Measurements from ENCODE around the gene STX1A.
"Not testable (repeated sequence)": the region's sequence is repeated elsewhere in the genome, so short reads cannot be mapped to it uniquely, and the experiment has no call there.

The STX1A gene

DNA sequence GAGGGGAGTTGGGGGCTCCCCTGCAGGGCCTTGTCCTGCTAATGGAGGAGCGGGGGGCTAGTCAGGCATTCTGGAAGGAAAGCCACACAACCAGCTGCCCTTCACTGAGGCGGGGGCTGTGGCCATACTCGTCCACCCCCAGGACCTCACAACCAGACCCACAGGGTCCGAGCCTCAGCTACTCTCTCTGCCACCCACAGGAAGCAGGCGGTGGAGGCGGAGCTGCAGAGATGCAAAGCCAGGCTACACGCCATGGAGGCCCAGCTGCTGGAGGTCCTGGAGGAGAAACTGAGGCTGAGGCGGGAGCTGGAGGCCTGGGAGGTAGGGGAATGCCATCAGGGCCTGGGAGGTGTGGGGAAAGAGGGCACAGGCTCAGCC is 16.0 kb upstream of the STX1A start:
- DNase-seq, result no peak

DNA sequence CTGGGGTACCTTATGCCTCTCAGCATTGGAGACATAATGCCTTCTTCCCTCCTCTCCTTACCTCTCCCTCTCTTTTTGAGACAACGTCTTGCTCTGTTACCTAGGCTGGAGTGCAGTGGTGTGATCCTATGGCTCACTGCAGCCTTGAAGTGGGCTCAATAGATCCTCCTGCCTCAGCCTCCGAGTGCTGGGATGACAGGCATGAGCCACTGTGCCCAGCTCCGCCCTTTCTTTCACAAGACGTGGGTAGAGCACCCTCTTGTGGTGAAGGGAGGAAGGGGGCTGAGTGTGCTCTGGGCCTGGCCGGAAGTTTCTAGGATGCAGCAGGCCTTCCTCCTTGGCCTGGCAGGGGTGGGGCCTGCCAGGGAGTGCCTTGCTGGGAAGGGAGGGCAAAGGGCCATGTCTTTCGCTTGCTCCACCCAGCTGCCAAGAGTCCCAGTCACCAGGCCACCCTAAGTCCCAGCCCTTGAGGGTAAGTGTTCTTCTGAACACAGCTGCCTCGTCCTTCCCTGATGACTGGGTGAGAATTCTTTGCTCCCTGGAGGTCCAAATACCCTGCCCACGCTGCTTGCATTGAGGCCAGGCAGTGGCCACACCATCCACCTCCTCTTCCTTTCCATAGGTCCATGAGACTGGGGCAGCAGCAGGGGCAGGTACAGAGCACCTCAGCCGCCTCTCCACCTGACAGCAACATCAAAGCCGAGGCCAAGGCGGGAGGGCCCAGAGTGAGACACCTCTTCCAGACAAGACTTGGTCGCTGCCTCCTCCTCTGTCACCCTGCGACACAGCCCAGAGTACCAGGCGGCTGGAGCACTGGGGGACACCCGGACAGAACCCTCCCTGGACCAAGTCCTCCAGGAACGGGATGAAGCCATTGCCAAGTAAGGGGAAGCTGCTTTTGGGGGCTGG is 15.4 kb upstream of the STX1A start:
- DNase-seq, result peak; percentile 97

DNA sequence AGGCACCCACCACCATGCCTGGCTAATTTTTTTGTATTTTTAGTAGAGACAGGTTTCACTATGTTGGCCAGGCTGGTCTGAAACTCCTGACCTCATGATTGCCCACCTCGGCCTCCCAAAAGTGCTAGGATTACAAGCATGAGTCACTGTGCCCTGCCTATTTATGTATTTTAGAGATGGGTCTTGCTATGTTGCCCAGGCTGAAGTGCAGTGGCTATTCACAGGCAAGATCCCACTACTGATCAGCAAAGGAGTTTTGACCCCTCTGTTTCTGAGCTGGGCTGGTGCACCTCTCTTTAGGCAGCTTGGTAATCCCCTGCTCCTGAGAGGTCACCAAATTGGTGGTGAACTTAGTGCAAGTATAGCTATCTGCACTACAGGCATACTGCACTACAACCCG is 12.9 kb upstream of the STX1A start:
- no peak for DNase-seq

DNA sequence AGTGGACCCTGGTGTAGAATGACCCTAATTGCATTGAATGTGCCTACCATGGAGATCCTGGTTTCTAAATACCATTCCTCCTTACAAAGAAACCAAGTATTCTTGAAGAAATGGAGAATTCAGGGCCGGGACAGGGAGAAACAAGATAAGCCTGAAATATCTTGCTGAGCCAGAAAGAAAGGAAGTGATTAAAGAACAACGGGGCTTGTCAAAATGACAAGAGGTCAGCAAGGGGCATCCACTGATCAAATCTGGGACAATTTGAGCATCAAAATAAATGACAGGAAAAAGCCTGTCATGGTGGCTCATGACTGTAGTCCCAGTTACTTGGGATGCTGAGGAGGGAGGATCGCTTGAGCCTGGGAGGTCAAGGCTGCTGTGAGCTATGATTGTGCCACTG is 11.0 kb upstream of the STX1A start:
- no peak for DNase-seq

DNA sequence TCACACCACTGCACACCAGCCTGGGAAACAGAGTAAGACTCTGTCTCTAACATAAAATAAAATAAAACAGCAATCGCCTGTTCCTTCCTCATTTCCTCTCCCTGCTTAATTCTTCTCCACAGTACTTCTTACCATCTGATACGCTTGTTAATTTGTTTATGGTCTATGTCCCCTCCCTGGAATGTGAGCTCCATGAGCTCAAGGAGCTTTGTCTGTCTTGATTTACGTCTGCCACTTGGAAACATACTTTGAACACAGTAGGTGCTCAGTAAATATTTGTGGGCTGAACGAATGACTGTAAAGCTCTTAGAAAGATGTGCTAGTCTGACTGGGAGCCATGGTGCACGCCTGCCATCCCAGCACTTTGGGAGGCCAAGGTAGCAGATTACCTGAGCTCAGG is 9.1 kb upstream of the STX1A start:
- no peak for DNase-seq

DNA sequence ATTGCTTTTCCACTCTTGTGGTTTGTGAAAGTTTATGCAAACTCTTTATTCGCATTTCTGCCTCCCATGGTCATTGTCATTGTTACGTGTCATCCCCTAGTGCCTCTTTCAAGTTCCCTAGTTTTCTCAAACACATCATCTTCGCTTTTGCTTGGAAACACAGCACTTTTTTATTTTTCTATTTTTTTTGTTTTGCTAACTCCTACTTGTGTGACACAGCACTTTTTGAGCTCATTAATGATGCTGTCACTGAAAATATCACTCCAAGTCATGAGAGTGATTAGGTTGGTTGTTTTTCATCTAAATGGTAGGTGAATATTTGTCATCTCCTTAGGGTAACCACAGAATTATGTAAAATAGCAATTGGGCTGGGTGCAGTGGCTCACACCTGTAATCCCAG is 8.5 kb upstream of the STX1A start:
- no peak for DNase-seq

DNA sequence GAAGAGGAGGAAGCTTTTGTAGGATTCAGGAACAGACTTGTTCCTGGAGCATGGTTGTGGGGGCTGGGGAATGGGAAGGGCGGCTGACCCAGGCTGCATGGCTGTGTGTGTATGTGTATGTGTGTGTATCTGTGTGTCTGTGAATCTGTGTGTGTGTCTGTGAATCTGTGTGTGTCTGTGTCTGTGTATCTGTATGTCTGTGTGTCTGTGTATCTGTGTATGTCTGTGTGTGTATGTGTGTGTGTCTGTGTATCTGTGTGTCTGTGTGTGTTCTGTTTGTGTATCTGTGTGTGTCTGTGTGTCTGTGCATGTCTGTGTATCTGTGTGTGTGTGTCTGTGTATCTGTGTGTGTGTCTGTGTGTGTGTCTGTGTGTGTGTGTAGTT is 6.6 kb upstream of the STX1A start:
- no peak for DNase-seq

DNA sequence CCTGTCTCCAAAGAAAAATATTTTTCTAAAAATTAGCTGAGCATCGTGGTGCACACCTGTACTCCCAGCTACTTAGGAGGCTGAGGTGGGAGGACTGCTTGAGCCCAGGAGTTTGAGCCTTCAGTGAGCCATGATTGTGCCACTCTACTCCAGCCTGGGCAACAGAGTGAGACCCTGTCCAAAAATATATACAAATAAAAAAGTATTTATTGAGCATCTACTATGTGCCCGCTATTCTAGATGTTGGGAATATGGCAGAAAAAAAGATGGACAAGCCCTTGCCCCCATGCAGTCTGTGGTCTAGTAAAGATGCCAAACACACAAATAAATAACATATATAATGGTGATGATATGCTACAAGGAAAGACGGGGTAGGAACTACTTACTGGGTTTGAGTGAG is 4.3 kb upstream of the STX1A start:
- DNase-seq, result no peak

DNA sequence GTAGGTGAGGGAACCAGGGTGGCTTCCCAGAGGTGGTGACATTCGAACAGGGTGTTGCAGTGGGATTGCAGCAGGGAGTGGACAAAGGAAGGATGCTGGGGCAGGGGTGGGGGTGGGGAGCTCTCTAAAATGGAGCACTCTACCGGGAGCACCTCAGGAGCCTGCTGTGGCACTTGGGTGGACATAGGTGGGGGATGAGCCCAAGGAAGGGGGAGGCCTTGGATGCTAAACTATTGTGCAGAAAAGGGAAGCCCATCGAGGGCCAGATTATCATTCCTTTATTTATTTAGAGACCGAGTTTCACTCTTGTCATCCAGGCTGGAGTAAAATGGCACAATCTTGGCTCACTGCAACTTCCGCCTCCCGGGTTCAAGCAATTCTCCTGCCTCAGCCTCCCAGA is 3.3 kb upstream of the STX1A start:
- no peak for DNase-seq

DNA sequence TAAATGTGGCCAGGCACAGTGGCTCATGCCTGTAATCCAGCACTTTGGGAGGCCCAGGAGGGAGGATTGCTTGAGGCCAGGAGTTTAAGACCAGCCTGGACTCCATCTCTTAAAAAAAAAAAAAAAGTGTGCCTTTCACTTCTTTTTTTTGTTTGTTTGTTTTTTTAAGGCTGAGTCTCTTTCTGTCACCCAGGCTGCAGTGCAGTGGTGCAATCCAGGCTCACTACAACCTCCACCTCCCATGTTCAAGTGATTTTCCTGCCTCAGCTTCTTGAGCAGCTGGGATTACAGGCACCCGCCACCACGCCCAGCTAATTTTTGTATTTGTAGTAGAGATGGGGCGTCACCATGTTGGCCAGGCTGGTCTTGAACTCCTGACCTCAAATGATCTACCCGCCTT is 2.7 kb upstream of the STX1A start:
- not testable (repeated sequence) for DNase-seq

DNA sequence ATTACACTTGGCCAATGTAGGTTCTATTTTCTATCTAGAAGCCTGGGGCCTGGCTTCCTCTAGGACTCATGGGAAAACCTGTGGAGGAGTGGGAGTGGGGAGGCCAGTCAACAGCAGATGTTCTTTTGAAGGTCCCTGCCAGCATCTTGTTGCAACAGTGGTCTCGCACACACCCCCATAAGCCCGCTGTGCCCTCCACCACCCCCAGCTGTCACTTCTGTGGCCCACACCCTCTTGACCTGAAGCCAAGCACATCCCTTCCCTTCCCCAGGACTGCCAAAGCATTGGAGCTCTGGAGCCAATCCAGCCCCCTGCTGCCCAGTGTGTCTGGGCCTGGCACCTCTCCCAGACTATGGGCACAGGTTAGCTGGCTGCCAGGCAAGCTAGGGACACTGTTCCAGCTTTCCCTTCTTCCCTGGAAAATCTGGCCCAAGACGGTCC is 1.9 kb upstream of the STX1A start:
- no peak for DNase-seq

DNA sequence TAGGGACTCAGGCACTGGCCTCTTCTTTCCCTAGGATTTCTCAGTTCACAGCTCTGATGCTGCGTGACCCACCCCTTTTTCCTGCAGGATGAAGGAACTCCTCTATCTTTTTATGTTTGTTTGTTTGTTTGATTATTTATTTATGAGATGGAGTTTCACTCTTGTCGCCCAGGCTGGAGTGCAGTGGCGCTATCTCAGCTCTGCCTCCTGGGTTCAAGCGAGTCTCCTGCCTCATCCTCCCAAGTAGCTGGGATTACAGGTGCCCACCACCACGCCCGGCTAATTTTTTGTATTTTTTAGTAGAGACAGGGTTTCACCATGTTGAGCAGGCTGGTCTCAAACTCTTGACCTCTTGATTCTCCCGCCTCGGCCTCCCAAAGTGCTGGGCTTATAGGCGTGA is 974 bp upstream of the STX1A start:
- DNase-seq, result not testable (repeated sequence)

DNA sequence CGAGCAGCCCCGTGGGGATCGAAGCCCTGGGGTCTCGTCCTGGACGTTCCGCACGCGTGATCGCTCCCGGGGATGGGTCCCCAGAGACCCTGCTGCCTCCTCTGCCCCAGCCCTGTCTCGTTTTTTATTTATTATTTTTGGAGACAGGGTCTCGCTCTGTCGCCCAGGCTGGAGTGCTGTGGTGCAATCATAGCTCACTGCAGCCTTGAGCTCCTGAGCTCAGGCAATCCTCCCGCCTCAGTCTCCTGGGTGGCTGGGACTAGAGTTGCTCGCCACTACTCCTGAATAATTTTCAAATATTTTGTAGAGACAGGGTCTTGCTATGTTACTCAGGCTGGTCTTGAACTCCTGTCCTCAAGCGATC is 319 bp upstream of the STX1A start:
- DNase-seq, result no peak

DNA sequence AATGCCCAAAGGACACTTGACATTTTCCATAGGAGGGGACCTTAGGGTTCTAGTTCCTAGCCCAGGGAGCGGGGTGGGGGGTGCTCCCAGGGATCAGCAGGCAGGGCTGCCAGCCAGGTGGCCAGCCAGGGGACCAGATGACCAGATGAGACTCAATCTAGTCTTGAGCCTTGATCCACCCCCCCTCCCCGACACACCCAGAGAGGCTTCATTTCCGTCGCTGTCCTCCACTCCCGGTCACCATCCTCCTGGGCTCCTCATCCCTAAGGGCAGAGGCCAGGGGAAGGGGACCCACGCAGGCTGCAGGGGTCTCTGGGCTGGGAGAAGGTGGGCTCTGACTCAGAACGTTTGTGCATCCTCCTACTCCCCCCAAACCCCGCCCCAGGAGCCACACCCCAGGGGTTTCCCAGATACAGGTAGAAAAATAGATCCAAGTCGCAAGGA is 1.0 kb downstream of the STX1A start:
- peak; percentile 60 for DNase-seq

DNA sequence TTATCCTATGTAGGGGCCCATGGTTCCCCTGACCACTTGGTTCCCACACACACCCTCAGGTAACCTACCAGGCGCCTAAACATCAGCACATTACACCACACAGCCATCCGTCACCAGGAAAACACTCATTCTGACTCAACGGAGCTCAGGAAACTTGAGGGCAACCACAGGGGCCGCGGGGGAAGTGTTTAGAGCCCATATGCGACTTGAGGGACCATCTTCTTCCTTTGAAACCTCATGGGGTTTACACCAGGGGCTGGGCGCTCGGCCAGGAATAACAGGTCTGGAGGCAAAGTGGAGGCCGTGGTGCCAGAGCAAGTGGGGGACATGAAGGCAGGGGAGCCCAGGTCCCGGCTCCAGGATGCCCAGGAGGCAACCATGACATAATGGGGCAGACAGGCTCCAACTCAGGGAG is 1.5 kb downstream of the STX1A start:
- DNase-seq, result no peak

DNA sequence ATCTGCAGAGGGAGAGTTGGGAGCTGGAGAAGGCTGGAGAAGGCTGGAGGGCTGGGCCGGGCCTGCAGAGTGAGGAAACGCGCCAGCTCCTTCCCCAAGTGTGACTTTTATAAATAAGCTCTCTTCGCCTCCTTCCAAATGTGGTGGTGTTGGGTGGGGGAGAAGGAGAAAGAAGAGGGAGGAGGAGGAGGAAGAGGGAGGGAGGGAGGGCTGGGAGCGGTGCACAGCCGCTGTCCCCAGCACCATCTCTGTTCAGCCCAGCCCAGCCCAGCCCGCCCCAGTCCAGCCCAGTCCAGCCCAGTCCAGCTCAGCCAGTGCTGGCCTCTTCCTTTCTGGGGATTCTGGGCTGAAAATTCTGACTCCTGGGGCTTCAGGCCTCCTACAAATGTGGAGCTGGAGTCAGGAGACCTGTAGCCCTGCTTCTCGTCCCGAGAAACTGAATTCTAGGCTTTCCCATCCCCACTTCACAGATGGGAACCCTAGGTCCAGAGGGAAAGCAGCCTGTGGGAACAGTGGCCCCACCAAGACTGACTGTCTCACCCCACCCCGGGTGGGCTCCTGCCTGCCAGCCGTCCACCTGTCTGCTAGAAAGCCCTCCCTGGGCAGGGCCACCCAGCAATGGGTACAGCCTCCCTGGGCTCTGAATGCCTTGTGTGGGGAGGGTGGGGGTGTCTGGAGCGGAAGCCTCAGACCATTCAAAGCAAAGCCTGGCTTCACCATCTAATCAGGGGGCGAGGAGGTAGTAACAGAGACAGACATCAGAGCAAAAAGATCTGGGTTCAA is 2.3 kb downstream of the STX1A start:
- peak; percentile 49 for DNase-seq

DNA sequence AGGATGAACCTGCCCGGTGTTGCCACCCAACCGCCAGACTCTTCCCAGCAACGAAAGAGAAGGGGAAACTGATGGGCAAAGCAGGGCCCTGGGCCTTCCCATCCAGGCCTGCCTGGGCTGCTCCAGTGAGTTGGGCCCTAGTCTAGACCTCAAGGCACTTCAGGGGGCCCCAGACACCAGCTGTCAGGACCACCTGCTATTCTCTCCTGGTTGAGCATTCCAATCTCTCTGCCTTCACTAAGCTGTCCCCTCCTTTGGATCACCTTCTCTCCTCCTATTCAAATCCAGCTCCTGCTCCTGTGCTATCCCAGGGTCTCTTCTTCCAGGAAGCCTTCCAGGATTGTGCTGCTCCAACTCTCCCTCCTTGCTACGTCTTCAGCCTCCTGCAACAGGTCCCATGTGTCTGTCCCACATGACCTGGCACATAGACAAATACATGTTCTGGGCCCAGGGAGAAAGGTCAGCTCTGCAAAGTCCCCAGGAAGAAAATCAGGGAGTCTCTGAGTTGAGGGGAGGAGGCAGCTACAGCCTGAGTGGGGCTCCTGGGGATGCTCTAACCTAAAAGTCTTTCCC is 3.1 kb downstream of the STX1A start:
- peak; percentile 65 for DNase-seq

DNA sequence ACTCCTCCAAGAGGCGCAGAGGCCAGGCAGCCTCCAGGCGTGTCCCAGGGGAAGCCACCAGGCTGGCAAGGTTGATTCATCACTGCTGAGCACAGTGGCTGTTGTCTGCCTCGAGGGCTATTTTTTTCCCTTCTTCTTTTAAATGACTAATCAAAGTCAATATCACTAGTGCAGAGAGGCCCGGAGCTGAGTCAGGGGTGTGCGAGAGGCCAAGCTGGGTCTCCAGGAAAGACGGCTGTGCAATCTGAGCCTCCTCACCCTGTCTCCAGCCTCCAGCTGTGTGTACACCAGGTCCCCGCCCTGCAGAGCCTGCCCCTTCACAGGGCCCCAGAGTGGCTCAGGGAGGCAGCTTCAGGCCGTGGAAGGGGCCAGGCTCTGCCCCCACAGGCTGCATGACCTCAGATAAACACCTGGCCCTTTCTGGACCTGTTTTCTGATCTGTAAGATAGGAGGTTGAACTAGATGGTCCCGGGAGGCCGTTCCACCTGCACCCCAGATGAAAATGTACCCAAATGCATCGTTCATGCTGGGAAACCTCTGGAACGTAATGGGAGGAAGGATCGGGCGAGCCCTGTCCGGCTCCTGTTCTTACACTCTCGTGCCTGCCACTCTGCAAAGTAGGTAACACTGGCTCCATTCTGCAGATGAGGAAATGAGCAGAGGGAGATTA is 3.7 kb downstream of the STX1A start:
- DNase-seq, result peak; percentile 100

DNA sequence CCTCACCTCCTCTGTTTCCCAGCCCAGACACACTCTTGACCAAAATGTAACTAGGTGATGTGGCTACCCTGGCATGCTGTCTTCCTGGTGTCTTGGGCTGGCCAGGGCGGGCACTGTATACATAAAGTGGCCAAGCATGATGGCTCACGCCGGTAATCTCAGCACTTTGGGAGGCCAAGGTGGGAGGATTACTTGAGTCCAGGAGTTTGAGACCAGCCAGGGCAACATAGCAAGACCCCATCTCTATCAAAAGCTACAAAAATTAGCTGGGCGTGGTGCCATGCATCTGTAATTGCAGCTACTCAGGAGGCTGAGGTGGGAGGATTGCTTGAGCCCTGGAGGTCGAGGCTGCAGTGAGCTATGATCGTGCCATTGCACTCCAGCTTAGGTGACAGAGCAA is 6.2 kb downstream of the STX1A start:
- not testable (repeated sequence) for DNase-seq

DNA sequence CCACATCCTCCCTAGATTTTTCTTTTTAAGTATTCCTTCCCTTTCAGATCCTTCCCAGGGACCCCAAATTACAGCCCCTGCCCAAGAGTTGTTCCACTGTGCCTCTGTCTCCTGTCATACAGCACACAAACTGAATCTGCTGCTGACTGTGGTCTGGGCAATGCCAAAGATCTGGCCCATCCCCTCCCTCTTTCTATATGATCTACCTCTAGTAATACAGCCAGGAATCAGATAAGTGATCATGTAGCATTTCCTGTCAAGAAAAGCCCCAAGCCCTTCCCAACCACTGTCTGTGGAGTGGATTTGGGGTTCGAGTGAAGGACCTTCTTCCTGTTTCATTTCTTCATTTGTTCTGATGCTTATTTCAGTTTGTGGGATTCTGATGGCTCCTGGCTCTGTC is 6.7 kb downstream of the STX1A start:
- no peak for DNase-seq

DNA sequence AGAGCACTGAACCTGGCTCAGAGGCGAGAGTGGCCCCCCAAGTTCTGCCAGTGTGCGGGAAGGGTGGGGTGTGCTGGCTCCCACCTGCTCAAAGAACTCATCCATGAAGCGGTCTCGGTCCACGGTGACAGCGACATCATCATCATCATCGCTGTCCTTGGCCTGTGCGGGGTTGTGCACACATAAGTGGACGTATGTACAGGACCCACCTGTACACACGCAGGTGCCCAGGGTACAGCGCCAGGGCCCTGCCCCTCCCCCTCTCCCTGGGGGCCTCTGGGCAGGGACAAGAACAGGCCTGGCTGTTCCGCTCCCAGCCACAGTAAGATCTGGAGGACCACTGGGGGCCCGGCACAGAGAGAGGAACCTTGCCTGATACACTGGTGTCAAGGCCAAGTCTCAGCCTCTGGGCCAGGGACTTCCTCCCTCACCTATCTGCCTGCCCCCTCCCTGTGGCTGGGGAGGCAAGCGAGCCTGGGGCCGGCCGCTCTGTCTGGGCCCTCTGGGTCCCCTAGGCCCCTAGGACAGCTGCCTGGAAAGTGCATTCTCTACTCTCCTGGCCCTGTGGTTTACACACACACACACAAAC is 10.4 kb downstream of the STX1A start:
- no peak for DNase-seq

DNA sequence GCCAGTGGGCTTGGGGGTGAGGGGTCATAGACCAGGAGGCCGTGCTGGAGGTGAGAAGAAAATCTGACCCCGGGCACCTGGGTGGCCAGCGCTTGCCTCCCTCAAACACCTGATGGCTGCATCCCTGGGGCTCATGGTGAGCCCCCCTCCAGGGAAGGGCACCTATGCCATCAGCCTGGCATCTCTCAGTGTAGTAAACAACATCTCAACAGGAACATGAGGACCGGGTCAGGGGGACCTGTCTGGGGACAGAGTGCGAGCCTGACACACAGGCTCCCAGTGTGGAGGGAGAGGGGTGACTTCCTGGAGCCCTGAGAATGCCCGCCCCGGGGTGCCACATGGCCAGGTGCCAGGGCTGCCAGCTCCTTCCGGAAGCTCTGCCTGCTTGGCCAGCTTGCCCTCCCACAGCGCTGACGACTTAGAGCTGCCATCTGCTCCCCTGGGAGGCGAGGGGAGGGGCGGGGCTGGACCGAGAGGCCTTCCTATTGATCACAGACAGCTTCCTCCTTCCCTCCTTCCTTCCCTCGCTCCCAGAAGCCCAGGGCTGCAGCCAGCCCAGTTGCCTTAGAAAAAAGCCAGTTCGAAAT is 12.3 kb downstream of the STX1A start:
- peak; percentile 94 for DNase-seq
